Activated T-helper 1 cell treated with anti-CD3 and anti-CD28 coated beads, Interleukin-12 subunit alpha, Interleukin-12 subunit beta, Interleukin-2, Interleukin-4 antibody, amounts not matched to agents 30 ng/mL and 10 ng/mL and 1 ng/mL, durations not matched to agents 14 hours and 24 hours and 36 hours (primary cell): Measurements from ENCODE around the gene AOPEP. TPM values are rescaled to one million over a fixed set of nuclear protein-coding genes. Genes with fewer than 3 reads are reported as not detected.

ENCODE experiments used
- DNase-seq: peaks from one replicate; pipeline ENCODE4 v3.0.0; 2021; ENCODE audit warnings: low spot score
- H3K27ac Mint-ChIP-seq: one replicate; pipeline ENCODE4 v1.8.0; 2021; ENCODE audit warnings: mild to moderate bottlenecking, mixed read lengths
- H3K27me3 Mint-ChIP-seq: one replicate; pipeline ENCODE4 v1.8.0; 2022; ENCODE audit warnings: mild to moderate bottlenecking, moderate library complexity, mixed read lengths; ENCODE audit not compliant: insufficient read depth
- H3K36me3 Mint-ChIP-seq: one replicate; pipeline ENCODE4 v1.8.0; 2021; ENCODE audit warnings: low read depth, mixed read lengths
- H3K4me1 Mint-ChIP-seq: one replicate; pipeline ENCODE4 v1.8.0; 2021; ENCODE audit warnings: low read depth, mixed read lengths
- H3K4me3 Mint-ChIP-seq: one replicate; pipeline ENCODE4 v1.8.0; 2021; ENCODE audit warnings: mild to moderate bottlenecking, moderate library complexity, mixed read lengths
- H3K9me3 Mint-ChIP-seq: one replicate; pipeline ENCODE4 v1.8.0; 2021; ENCODE audit warnings: mixed read lengths
- intact Hi-C: fragments of 100-400 bp; cut with micrococcal nuclease; formaldehyde crosslinking; loops from one replicate; pipeline ENCODE4 v1.15.1; 2024
- total RNA-seq: library from RNA; stranded (reverse); gene quantifications from 2 replicates; pipeline ENCODE4 v1.2.3, GENCODE V29; 2022

AOPEP gene
- total RNA-seq, 1 donor from 2014 or later = 22.5 TPM

GRCh38 chr9:94791435-94791834, 64.9 kb downstream of the AOPEP start:
- no peak for DNase-seq
- H3K36me3 Mint-ChIP-seq = peaks cover 16% of the 10 kb centered on the region
- intact Hi-C loops = no loop called here
- peaks cover 17% of the 10 kb centered on the region for H3K4me1 Mint-ChIP-seq
- H3K4me3 Mint-ChIP-seq = no peak overlapping the region
- no peaks in the 10 kb centered on the region for H3K9me3 Mint-ChIP-seq
- H3K27ac Mint-ChIP-seq = no peak overlapping the region
- no peaks in the 10 kb centered on the region for H3K27me3 Mint-ChIP-seq

GRCh38 chr9:94792511-94792910, 66.0 kb downstream of the AOPEP start:
- Mint-ChIP-seq H3K27me3 (no peaks in the 10 kb centered on the region), H3K4me3 (no peak overlapping the region), H3K27ac (no peak overlapping the region), H3K9me3 (no peaks in the 10 kb centered on the region), H3K36me3 (peaks cover 16% of the 10 kb centered on the region), H3K4me1 (peaks cover 10% of the 10 kb centered on the region)
- intact Hi-C loops = no loop called here
- no peak for DNase-seq

- Mint-ChIP-seq H3K9me3 (no peaks in the 10 kb centered on the region), H3K27me3 (no peaks in the 10 kb centered on the region), H3K4me3 (no peak overlapping the region), H3K36me3 (peaks cover 16% of the 10 kb centered on the region), H3K27ac (no peak overlapping the region), H3K4me1 (peaks cover 10% of the 10 kb centered on the region)
- intact Hi-C loops = no loop called here
- DNase-seq = no peak
These were observed 68.1 kb downstream of the AOPEP start for GRCh38 chr9:94794476-94795167.

GRCh38 chr9:94796687-94797086, 70.2 kb downstream of the AOPEP start:
- no peak overlapping the region for H3K4me3 Mint-ChIP-seq
- no peaks in the 10 kb centered on the region for H3K27me3 Mint-ChIP-seq
- no peaks in the 10 kb centered on the region for H3K9me3 Mint-ChIP-seq
- peaks cover 15% of the 10 kb centered on the region for H3K4me1 Mint-ChIP-seq
- DNase-seq = no peak
- intact Hi-C loops = no loop called here
- H3K36me3 Mint-ChIP-seq = peaks cover 25% of the 10 kb centered on the region
- H3K27ac Mint-ChIP-seq = no peak overlapping the region

GRCh38 chr9:94798201-94798600, 71.7 kb downstream of the AOPEP start:
- H3K36me3 Mint-ChIP-seq = peaks cover 24% of the 10 kb centered on the region
- H3K4me3 Mint-ChIP-seq = no peak overlapping the region
- no peak overlapping the region for H3K27ac Mint-ChIP-seq
- no peak for DNase-seq
- peaks cover 24% of the 10 kb centered on the region for H3K4me1 Mint-ChIP-seq
- H3K27me3 Mint-ChIP-seq = no peaks in the 10 kb centered on the region
- intact Hi-C loops = no loop called here
- H3K9me3 Mint-ChIP-seq = no peaks in the 10 kb centered on the region

GRCh38 chr9:94798708-94799107, 72.2 kb downstream of the AOPEP start:
- intact Hi-C loops = no loop called here
- no peak for DNase-seq
- H3K27me3 Mint-ChIP-seq = no peaks in the 10 kb centered on the region
- H3K4me1 Mint-ChIP-seq = peaks cover 28% of the 10 kb centered on the region
- H3K27ac Mint-ChIP-seq = no peak overlapping the region
- no peak overlapping the region for H3K4me3 Mint-ChIP-seq
- no peaks in the 10 kb centered on the region for H3K9me3 Mint-ChIP-seq
- H3K36me3 Mint-ChIP-seq = peaks cover 22% of the 10 kb centered on the region

GRCh38 chr9:94799578-94800264, 73.2 kb downstream of the AOPEP start:
- no peak overlapping the region for H3K27ac Mint-ChIP-seq
- H3K36me3 Mint-ChIP-seq = peaks cover 16% of the 10 kb centered on the region
- intact Hi-C loops = no loop called here
- no peaks in the 10 kb centered on the region for H3K27me3 Mint-ChIP-seq
- peaks cover 30% of the 10 kb centered on the region for H3K4me1 Mint-ChIP-seq
- H3K9me3 Mint-ChIP-seq = no peaks in the 10 kb centered on the region
- DNase-seq = no peak
- no peak overlapping the region for H3K4me3 Mint-ChIP-seq

- no peaks in the 10 kb centered on the region for H3K9me3 Mint-ChIP-seq
- DNase-seq = no peak
- no peak overlapping the region for H3K4me3 Mint-ChIP-seq
- H3K36me3 Mint-ChIP-seq = peaks cover 19% of the 10 kb centered on the region
- intact Hi-C loops = no loop called here
- H3K27me3 Mint-ChIP-seq = no peaks in the 10 kb centered on the region
- peaks cover 30% of the 10 kb centered on the region for H3K4me1 Mint-ChIP-seq
- no peak overlapping the region for H3K27ac Mint-ChIP-seq
These were observed 74.1 kb downstream of the AOPEP start for GRCh38 chr9:94800424-94801117.

- H3K27me3 Mint-ChIP-seq = no peaks in the 10 kb centered on the region
- DNase-seq = no peak
- peaks cover 35% of the 10 kb centered on the region for H3K4me1 Mint-ChIP-seq
- H3K36me3 Mint-ChIP-seq = peaks cover 20% of the 10 kb centered on the region
- H3K27ac Mint-ChIP-seq = no peak overlapping the region
- no peak overlapping the region for H3K4me3 Mint-ChIP-seq
- no peaks in the 10 kb centered on the region for H3K9me3 Mint-ChIP-seq
- intact Hi-C loops = no loop called here
These were observed 74.7 kb downstream of the AOPEP start for GRCh38 chr9:94801234-94801633.

- Mint-ChIP-seq H3K9me3 (no peaks in the 10 kb centered on the region), H3K4me3 (no peak overlapping the region), H3K27ac (no peak overlapping the region)
These were observed 75.2 kb downstream of the AOPEP start for GRCh38 chr9:94801681-94802080.

GRCh38 chr9:94802251-94802650, 75.8 kb downstream of the AOPEP start:
- Mint-ChIP-seq H3K4me3 (no peak overlapping the region), H3K36me3 (peaks cover 22% of the 10 kb centered on the region), H3K9me3 (no peaks in the 10 kb centered on the region), H3K27me3 (no peaks in the 10 kb centered on the region), H3K27ac (no peak overlapping the region), H3K4me1 (peaks cover 40% of the 10 kb centered on the region)
- intact Hi-C loops = loop anchor here (2.0 kb wide), 1 partner anchor 205 kb away; no protein-coding TSS in a partner anchor
- DNase-seq = no peak

More at GRCh38 chr9:94801681-94802080, 75.2 kb downstream of the AOPEP start:
- intact Hi-C loops = loop anchor here (2.0 kb wide), 1 partner anchor 205 kb away; no protein-coding TSS in a partner anchor
- Mint-ChIP-seq H3K27me3 (no peaks in the 10 kb centered on the region), H3K36me3 (peaks cover 22% of the 10 kb centered on the region), H3K4me1 (peaks cover 39% of the 10 kb centered on the region)
- no peak for DNase-seq

GRCh38 chr9:94802793-94803192, 76.3 kb downstream of the AOPEP start:
- DNase-seq = peak; percentile 4
- intact Hi-C loops = loop anchor here (1.0 to 2.0 kb wide), 4 partner anchors 37 to 204 kb away; no protein-coding TSS in a partner anchor
- peak overlapping the region; percentile 66 for H3K27ac Mint-ChIP-seq
- H3K36me3 Mint-ChIP-seq = peaks cover 26% of the 10 kb centered on the region
- H3K4me1 Mint-ChIP-seq = peaks cover 40% of the 10 kb centered on the region
- H3K9me3 Mint-ChIP-seq = no peaks in the 10 kb centered on the region
- H3K4me3 Mint-ChIP-seq = peak overlapping the region; percentile 28
- H3K27me3 Mint-ChIP-seq = no peaks in the 10 kb centered on the region

GRCh38 chr9:94804316-94804715, 77.8 kb downstream of the AOPEP start:
- DNase-seq = no peak
- H3K4me3 Mint-ChIP-seq = no peak overlapping the region
- no peaks in the 10 kb centered on the region for H3K9me3 Mint-ChIP-seq
- H3K27ac Mint-ChIP-seq = no peak overlapping the region
- H3K27me3 Mint-ChIP-seq = no peaks in the 10 kb centered on the region
- H3K4me1 Mint-ChIP-seq = peaks cover 40% of the 10 kb centered on the region
- H3K36me3 Mint-ChIP-seq = peaks cover 26% of the 10 kb centered on the region
- intact Hi-C loops = no loop called here
